ENCODE data around the gene BAHCC1. TPM values are rescaled to one million over a fixed set of nuclear protein-coding genes. Genes with fewer than 3 reads are reported as not detected.

Gene BAHCC1
- polyA plus RNA-seq, 12 donors: 7.5 to 23.4 (median 10.8) TPM; not detected in 1

- DNase-seq: peak; percentile 76
Observed at GRCh38 chr17:81385320-81386111, 9.7 kb upstream of the BAHCC1 start.

- DNase-seq: no peak
Observed at GRCh38 chr17:81386141-81386645, 9.1 kb upstream of the BAHCC1 start.

- DNase-seq: no peak
Observed at GRCh38 chr17:81386646-81387099, 8.6 kb upstream of the BAHCC1 start.

GRCh38 chr17:81387100-81388090 lies 7.9 kb upstream of the BAHCC1 start:
- peak; percentile 79 for DNase-seq

GRCh38 chr17:81388091-81388611 lies 7.1 kb upstream of the BAHCC1 start:
- no peak for DNase-seq

GRCh38 chr17:81388612-81389367 lies 6.5 kb upstream of the BAHCC1 start:
- no peak for DNase-seq

- DNase-seq: no peak
Observed at GRCh38 chr17:81389585-81389984, 5.7 kb upstream of the BAHCC1 start.

GRCh38 chr17:81390029-81390872 lies 5.0 kb upstream of the BAHCC1 start:
- no peak for DNase-seq

GRCh38 chr17:81390873-81391255 lies 4.4 kb upstream of the BAHCC1 start:
- no peak for DNase-seq

GRCh38 chr17:81391293-81391935 lies 3.8 kb upstream of the BAHCC1 start:
- DNase-seq: no peak

GRCh38 chr17:81391936-81392908 lies 3.0 kb upstream of the BAHCC1 start:
- peak; percentile 56 for DNase-seq

GRCh38 chr17:81392909-81393654 lies 2.2 kb upstream of the BAHCC1 start:
- no peak for DNase-seq

- DNase-seq: peak; percentile 100
Observed at GRCh38 chr17:81393684-81394376, 1.4 kb upstream of the BAHCC1 start.

- DNase-seq: no peak
Observed at GRCh38 chr17:81394377-81394920, 808 bp upstream of the BAHCC1 start.

GRCh38 chr17:81395600-81396277 lies 482 bp downstream of the BAHCC1 start:
- no peak for DNase-seq

GRCh38 chr17:81396278-81396721 lies 1.0 kb downstream of the BAHCC1 start:
- no peak for DNase-seq
